ENCODE results near the gene SLC25A13. TPM values are rescaled to one million over a fixed set of nuclear protein-coding genes. Genes with fewer than 3 reads are reported as not detected.

Gene SLC25A13
- total and polyA plus RNA-seq, 2 of the 8 experiments (the other 6 are each of a cell fraction or from before 2014, with no cell fraction given): 30.8 to 85.4 TPM

DNA sequence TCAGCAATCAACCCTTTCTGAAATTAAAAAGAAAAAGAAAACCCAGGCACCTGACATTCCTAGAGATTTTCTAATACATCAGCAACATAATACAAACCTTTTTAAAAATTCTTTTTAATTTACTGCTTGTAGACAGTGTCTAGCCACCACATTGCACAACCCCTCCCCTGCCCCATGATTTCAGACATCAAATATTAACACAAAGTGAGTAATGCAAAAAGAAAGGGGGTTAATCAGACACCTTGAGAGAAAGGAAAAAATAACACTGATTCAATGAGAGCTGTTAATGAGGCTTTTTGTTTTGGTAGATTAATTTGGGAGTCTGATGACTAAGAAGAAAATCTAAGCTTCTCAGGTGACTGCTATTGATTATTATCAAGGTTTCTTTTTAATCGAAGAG is 55.3 kb downstream of the SLC25A13 start:
- Histone ChIP-seq H4K91ac (replicated peaks; ENCODE audit: insufficient read length, low read length) (no peak overlapping the region), H3K79me2 (ENCODE audit: control insufficient read depth in 1 of 2, insufficient read depth in 2 of 2, low read length in 2 of 2) (peaks cover 0 to 12% of the 10 kb centered on the region in 2 experiments; a peak in 2 of 4 replicates), H3K27me3 (replicated peaks in 1 of 4; ENCODE audit: control insufficient read depth in 3 of 4, extremely low read depth in 1 of 4, insufficient read depth in 3 of 4, low read length in 3 of 4) (no peaks in the 10 kb centered on the region), H3K79me1 (ENCODE audit: low read depth, low read length) (peaks cover 6% of the 10 kb centered on the region; the same call in 1 of the 2 replicates), H2BK5ac (ENCODE audit: low read depth, low read length) (no peak overlapping the region), H3K27ac (ENCODE audit: low read depth, low read length) (no peak overlapping the region), H3K4me2 (ENCODE audit: insufficient read depth in 1 of 2, low read depth in 2 of 2, low read length in 2 of 2) (no peak overlapping the region), H4K8ac (ENCODE audit: extremely low read depth, insufficient read depth, low read length) (no peak overlapping the region), H3K9me3 (ENCODE audit: insufficient read depth in 2 of 2, low read depth in 1 of 2, low read length in 1 of 2) (no peaks in the 10 kb centered on the region), H3K36me3 (ENCODE audit: control insufficient read depth in 2 of 4, insufficient read depth in 4 of 4, low read length in 3 of 4) (no peaks in the 10 kb centered on the region; a peak in 1 of 8 replicates), H3K4me1 (replicated peaks in 1 of 4; ENCODE audit: control insufficient read depth in 3 of 4, insufficient read depth in 4 of 4, low read length in 3 of 4) (no peaks in the 10 kb centered on the region), H3K9ac (replicated peaks in 1 of 4; ENCODE audit: extremely low read depth in 1 of 4, low read depth in 3 of 4, low read length in 3 of 4) (no peak overlapping the region), H3K4ac (replicated peaks; ENCODE audit: insufficient read length, low read depth, low read length) (no peak overlapping the region), H4K20me1 (replicated peaks in 1 of 2; ENCODE audit: control insufficient read depth in 1 of 2, insufficient read depth in 2 of 2, low read length in 2 of 2) (peaks cover 3 to 7% of the 10 kb centered on the region in 2 experiments), H2BK120ac (replicated peaks; ENCODE audit: low read depth, low read length) (no peak overlapping the region), H2BK20ac (ENCODE audit: low read length) (no peak overlapping the region), H2BK12ac (ENCODE audit: low read depth, low read length) (no peak overlapping the region), H3K23me2 (ENCODE audit: low read depth, low read length) (no peaks in the 10 kb centered on the region; the same call in 1 of the 2 replicates), H2AK5ac (ENCODE audit: low read depth, low read length) (no peak overlapping the region), H3K14ac (ENCODE audit: insufficient read length) (no peak overlapping the region), H4K5ac (ENCODE audit: insufficient read length, low read depth, low read length) (no peak overlapping the region), H3K4me3 (ENCODE audit: extremely low read depth in 1 of 4, insufficient read depth in 2 of 4, low read depth in 3 of 4, low read length in 4 of 4) (no peak overlapping the region), H3K23ac (ENCODE audit: insufficient read length) (no peak overlapping the region), H3K18ac (ENCODE audit: extremely low read depth, low read length) (no peak overlapping the region), H2AFZ (ENCODE audit: low read length) (no peak overlapping the region), H2BK15ac (ENCODE audit: low read length) (no peak overlapping the region), H3K56ac (replicated peaks; ENCODE audit: insufficient read length, low read depth, low read length) (no peak overlapping the region)
- no peak for TF ChIP-seq FOSL1 (IDR thresholded peaks at IDR 0.05; ENCODE audit: insufficient read depth, low read depth, low read length)
- no peak for TF ChIP-seq HDAC2 (IDR thresholded peaks at IDR 0.05; ENCODE audit: borderline replicate concordance in 1 of 2, low read depth in 2 of 2, low read length in 2 of 2)
- TF ChIP-seq CHD2 (IDR thresholded peaks at IDR 0.05; ENCODE audit: low read length): no peak
- no peak for TF ChIP-seq PHF8 (conservative IDR thresholded peaks at IDR 0.05; ENCODE audit: low read depth, low read length)
- no peak for TF ChIP-seq JUND (IDR thresholded peaks at IDR 0.05; ENCODE audit: low read length)
- TF ChIP-seq, protein P1, sequence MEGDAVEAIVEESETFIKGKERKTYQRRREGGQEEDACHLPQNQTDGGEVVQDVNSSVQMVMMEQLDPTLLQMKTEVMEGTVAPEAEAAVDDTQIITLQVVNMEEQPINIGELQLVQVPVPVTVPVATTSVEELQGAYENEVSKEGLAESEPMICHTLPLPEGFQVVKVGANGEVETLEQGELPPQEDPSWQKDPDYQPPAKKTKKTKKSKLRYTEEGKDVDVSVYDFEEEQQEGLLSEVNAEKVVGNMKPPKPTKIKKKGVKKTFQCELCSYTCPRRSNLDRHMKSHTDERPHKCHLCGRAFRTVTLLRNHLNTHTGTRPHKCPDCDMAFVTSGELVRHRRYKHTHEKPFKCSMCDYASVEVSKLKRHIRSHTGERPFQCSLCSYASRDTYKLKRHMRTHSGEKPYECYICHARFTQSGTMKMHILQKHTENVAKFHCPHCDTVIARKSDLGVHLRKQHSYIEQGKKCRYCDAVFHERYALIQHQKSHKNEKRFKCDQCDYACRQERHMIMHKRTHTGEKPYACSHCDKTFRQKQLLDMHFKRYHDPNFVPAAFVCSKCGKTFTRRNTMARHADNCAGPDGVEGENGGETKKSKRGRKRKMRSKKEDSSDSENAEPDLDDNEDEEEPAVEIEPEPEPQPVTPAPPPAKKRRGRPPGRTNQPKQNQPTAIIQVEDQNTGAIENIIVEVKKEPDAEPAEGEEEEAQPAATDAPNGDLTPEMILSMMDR (IDR thresholded peaks at IDR 0.05; ENCODE audit: control extremely low read depth in 1 of 3, insufficient read depth in 1 of 3, low read depth in 1 of 3, low read length in 3 of 3): no peak
- FAIRE-seq (no peak), DNase-seq (ENCODE audit: low read depth in 1 of 2, low spot score in 2 of 2) (no peak)
- WGBS, 2 experiments (ENCODE audit: extremely low coverage in 1 of 2, insufficient coverage in 1 of 2, insufficient read length in 1 of 2, insufficient replicate concordance in 2 of 2, low coverage in 1 of 2, low lambda C conversion rate in 2 of 2, missing lambda C conversion rate in 1 of 2): 96% methylated on average over 1 of the region's 1 CpG; no CpG with 5 or more reads in 1 of the 2 experiments
- POLR2A ChIA-PET (ENCODE audit: partially characterized antibody): no interaction called here
- CTCF ChIA-PET (ENCODE audit: partially characterized antibody): no interaction called here

Measured in H1 (cell line).